ENCODE results near the gene RAB36. TPM values are rescaled to one million over a fixed set of nuclear protein-coding genes. Genes with fewer than 3 reads are reported as not detected.

Gene RAB36
- total RNA-seq, 2 experiments from 2014 or later: 0.27 to 0.31 TPM

DNA sequence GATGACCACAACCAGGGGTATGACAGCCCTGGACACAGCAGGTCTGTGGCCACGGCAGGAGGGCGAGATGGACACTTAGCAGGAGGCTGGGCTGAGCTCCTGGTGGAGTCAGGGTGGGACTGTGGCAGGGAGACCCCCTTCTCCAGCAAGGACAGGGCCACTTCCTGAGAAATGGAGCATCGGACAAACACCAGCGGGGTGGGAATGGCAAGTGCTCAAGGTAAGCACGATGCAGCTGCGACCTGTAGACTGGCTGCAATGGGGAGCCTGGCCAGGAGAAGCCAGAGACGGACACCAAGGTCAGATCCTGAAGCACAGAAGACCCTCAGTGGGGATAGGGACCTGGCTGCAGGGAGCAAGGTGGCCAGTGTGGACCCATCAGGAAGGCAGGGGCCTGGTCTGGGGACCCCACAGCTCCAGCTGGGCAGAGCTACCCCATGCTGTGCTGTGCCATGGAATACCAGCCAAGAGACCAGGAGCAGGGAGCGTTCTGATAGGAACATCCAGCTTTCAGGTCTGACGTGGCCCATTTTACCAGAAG, 32.7 kb upstream of the RAB36 start:
- ChIA-PET CTCF (interaction anchor here (1.9 to 2.9 kb wide), 2 partner anchors 11 to 16 kb away, joined by 4 to 11 read pairs; no protein-coding TSS in a partner anchor), POLR2A (no interaction called here)
- Mint-ChIP-seq H3K9me3 (no peaks in the 10 kb centered on the region), H3K27ac (no peak overlapping the region), H3K4me3 (no peak overlapping the region), H3K36me3 (ENCODE audit: low read depth) (no peaks in the 10 kb centered on the region), H3K27me3 (no peaks in the 10 kb centered on the region), H3K4me1 (no peaks in the 10 kb centered on the region)
- no peak for DNase-seq

- Mint-ChIP-seq H3K27me3 (no peaks in the 10 kb centered on the region), H3K9me3 (no peaks in the 10 kb centered on the region), H3K4me1 (no peaks in the 10 kb centered on the region), H3K27ac (no peak overlapping the region), H3K4me3 (no peak overlapping the region), H3K36me3 (ENCODE audit: low read depth) (no peaks in the 10 kb centered on the region)
- ChIA-PET POLR2A (no interaction called here), CTCF (interaction anchor here (1.9 to 2.9 kb wide), 2 partner anchors 11 to 15 kb away, joined by 4 to 11 read pairs; no protein-coding TSS in a partner anchor)
- DNase-seq: no peak
Measured at GRCh38 chr22:23113067-23113846, 32.0 kb upstream of the RAB36 start.

GRCh38 chr22:23113847-23114720, 31.2 kb upstream of the RAB36 start:
- no peak for DNase-seq
- no peak overlapping the region for H3K4me3 Mint-ChIP-seq
- no peaks in the 10 kb centered on the region for H3K9me3 Mint-ChIP-seq
- peaks cover 2% of the 10 kb centered on the region for H3K4me1 Mint-ChIP-seq
- ChIA-PET CTCF (interaction anchor here (1.9 to 2.9 kb wide), 2 partner anchors 10 to 14 kb away, joined by 4 to 11 read pairs; no protein-coding TSS in a partner anchor), POLR2A (no interaction called here)
- no peaks in the 10 kb centered on the region for H3K36me3 Mint-ChIP-seq (ENCODE audit: low read depth)
- no peaks in the 10 kb centered on the region for H3K27me3 Mint-ChIP-seq
- no peak overlapping the region for H3K27ac Mint-ChIP-seq

- no peak overlapping the region for H3K27ac Mint-ChIP-seq
- POLR2A ChIA-PET: no interaction called here
Measured at GRCh38 chr22:23114721-23115020, 30.6 kb upstream of the RAB36 start.

DNA sequence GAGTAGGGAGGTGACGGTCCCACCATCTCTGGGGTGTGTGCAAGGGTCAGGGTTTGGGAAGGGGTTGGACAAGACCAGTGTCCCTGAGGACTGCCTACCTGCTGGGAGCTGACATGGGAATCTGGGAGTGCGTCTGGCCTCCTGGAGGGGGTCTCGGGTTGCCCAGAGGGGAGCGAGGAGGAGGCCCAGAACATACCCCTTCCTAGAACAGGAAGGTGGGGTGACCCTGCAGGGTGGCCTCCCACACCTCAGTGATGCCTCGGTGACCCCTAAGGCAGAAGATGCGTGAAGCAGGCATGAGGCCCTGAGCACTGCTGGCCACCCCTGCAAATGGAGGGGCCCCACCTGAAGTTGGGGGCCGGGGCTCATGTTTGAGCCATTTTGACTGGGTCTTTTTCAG, 29.9 kb upstream of the RAB36 start:
- Mint-ChIP-seq H3K9me3 (peaks cover 3% of the 10 kb centered on the region), H3K4me1 (peaks cover 15% of the 10 kb centered on the region), H3K36me3 (ENCODE audit: low read depth) (peaks cover 6% of the 10 kb centered on the region), H3K27ac (peak overlapping the region; percentile 13), H3K27me3 (no peaks in the 10 kb centered on the region), H3K4me3 (no peak overlapping the region)
- ChIA-PET POLR2A (no interaction called here), CTCF (interaction anchor here (2.9 kb wide), 1 partner anchor 13 kb away, joined by 11 read pairs; no protein-coding TSS in a partner anchor)
- DNase-seq: no peak

More at GRCh38 chr22:23114721-23115020, 30.6 kb upstream of the RAB36 start:
- no peak overlapping the region for H3K4me3 Mint-ChIP-seq
- H3K9me3 Mint-ChIP-seq: peaks cover 3% of the 10 kb centered on the region
- H3K27me3 Mint-ChIP-seq: no peaks in the 10 kb centered on the region
- H3K36me3 Mint-ChIP-seq (ENCODE audit: low read depth): peaks cover 4% of the 10 kb centered on the region
- H3K4me1 Mint-ChIP-seq: peaks cover 8% of the 10 kb centered on the region
- DNase-seq: no peak
- CTCF ChIA-PET: interaction anchor here (2.9 kb wide), 1 partner anchor 14 kb away, joined by 11 read pairs; no protein-coding TSS in a partner anchor

DNA sequence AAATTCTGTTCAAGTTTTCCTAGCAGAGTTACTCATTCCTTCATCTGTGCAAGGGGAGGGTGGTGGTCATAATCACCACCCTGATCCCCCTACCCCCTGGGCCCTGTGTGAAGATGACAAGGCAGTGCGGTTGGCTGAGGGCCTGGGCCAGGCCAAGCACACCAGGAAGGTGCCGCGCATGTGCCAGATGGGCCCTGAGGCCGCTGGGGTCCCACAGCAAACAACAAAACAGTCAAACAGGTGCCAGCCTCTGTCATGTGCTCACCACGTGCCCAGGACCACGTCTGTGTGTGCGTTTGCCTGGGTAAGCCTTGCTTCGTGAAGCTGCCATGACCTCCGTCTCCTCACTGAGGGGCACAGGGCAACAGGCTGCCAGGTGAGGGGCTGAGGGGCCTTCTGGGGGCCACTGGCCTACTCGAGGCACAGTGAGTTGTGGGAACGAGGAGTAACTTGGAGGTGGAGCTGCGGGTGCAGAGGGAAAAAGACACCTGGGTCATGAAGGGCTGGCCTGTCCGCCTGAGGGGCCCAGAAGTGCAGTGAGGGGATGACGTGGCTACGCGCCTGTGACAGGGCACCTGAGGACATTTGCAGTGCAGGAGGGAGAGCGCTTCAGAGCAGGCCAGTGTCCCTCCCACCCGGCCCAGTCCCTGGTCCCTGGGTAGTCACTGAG, 29.3 kb upstream of the RAB36 start:
- peaks cover 18% of the 10 kb centered on the region for H3K4me1 Mint-ChIP-seq
- CTCF ChIA-PET: interaction anchor here (2.0 kb wide), 1 partner anchor 10 kb away, joined by 4 read pairs; no protein-coding TSS in a partner anchor
- H3K4me3 Mint-ChIP-seq: no peak overlapping the region
- POLR2A ChIA-PET: no interaction called here
- H3K27ac Mint-ChIP-seq: no peak overlapping the region
- peaks cover 6% of the 10 kb centered on the region for H3K36me3 Mint-ChIP-seq (ENCODE audit: low read depth)
- H3K27me3 Mint-ChIP-seq: no peaks in the 10 kb centered on the region
- no peak for DNase-seq
- peaks cover 3% of the 10 kb centered on the region for H3K9me3 Mint-ChIP-seq

DNA sequence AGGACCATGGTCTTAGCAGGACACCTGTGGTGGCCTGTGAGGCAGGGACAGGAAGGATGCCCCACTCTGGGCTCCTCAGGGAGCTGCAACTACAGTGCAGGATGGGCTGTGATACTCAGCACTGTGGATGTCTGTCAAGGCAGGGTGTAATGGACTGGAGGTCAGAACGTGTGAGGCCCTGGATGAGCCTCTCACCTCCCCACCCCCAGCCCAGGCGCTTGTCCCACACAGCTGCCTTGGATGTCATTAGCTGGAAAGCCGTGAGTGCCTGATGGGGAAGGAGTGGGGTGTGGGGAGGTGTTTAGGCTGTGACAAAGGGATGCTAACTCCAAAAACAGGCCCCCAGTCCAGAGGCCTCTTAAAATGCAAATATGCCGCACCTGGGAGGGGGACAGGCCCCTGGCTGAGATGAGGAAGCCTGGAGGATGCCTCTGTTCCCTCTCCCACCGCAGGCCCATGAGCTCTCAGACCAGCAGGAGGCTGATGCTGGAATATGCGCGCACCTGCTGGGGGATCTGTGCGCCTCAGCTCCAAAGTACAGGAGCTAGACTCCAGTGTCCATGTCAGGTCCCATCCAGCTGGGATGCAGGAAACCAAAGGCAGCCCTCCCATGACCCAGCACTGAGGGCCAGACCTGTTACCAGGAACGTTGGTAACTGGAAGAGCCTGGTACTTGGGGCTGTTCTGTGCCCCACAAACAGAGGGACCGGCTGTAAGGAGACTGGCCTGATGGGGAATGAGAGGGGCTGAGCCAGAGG, 28.6 kb upstream of the RAB36 start:
- Mint-ChIP-seq H3K27ac (no peak overlapping the region), H3K27me3 (no peaks in the 10 kb centered on the region), H3K9me3 (peaks cover 3% of the 10 kb centered on the region), H3K4me1 (peaks cover 18% of the 10 kb centered on the region), H3K4me3 (no peak overlapping the region), H3K36me3 (ENCODE audit: low read depth) (peaks cover 6% of the 10 kb centered on the region)
- POLR2A ChIA-PET: no interaction called here
- CTCF ChIA-PET: interaction anchor here (2.0 kb wide), 1 partner anchor 11 kb away, joined by 4 read pairs; no protein-coding TSS in a partner anchor
- no peak for DNase-seq

DNA sequence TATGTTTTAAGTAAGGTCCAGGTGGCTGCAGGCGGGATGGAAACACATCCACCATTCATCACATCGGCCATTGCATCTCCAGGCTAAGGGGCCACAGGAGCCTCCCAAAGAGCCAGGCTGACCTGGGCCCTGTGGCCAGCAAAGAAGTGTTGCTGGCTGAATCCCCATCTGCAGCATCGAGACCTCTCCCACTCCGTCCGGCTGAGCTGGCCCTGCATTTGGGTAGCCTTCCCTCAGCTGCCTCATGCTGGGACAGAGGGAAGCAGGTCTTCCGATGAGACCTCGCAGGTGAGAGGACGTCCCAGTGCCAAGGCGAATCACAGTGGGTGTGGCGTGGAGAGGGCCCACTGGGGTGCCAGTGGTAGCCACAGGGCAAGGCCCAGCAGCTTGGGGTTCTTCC, 28.0 kb upstream of the RAB36 start:
- ChIA-PET CTCF (interaction anchor here (0.7 to 2.0 kb wide), 2 partner anchors 12 to 52 kb away, joined by 3 to 4 read pairs; no protein-coding TSS in a partner anchor), POLR2A (no interaction called here)
- Mint-ChIP-seq H3K27me3 (no peaks in the 10 kb centered on the region), H3K4me3 (no peak overlapping the region), H3K27ac (no peak overlapping the region), H3K4me1 (peaks cover 18% of the 10 kb centered on the region), H3K9me3 (peaks cover 3% of the 10 kb centered on the region), H3K36me3 (ENCODE audit: low read depth) (peaks cover 6% of the 10 kb centered on the region)
- DNase-seq: no peak

DNA sequence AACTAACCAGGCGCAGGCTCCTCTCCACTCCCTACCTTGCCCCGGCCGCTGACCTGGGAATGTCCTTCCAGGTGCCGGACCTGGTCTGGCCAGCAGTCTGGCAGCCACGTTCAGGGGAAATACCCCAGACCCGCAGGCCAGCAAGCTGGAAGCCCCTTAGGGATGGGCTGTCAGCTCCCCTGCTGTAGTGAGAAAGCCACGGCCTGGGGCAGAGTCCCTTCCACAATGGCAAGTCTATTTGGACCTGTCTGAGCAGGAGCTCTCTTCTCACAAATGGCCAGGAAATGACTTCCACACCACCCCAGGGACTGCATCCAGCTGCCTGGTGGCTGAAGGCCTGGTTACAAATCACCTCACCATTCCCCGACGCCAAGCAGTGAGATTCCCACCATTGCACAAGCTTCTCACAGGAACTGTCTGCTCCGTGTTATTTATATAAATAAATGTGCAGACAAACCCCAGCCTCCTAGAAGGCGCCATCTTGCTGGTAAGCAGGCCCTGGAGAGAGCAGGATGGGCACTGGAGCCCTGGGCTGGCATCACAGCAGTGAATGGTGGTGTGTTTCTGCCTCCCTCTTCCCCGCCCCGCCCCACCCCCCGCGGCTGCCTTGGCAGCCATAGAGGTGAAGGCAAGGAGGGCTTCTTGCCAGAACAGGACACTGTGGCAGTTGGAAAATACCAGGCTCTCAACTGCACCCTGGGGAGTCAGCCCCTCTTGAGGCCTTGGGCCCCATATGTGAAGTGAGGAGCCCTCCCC, 27.2 kb upstream of the RAB36 start:
- Mint-ChIP-seq H3K27me3 (no peaks in the 10 kb centered on the region), H3K4me1 (peaks cover 18% of the 10 kb centered on the region), H3K9me3 (peaks cover 3% of the 10 kb centered on the region), H3K27ac (no peak overlapping the region), H3K36me3 (ENCODE audit: low read depth) (peaks cover 6% of the 10 kb centered on the region), H3K4me3 (no peak overlapping the region)
- ChIA-PET CTCF (interaction anchor here (0.7 to 2.0 kb wide), 3 partner anchors 9 to 51 kb away, joined by 3 to 4 read pairs (median 4); no protein-coding TSS in a partner anchor), POLR2A (no interaction called here)
- DNase-seq: no peak

- Mint-ChIP-seq H3K27ac (peak overlapping the region; percentile 84), H3K36me3 (ENCODE audit: low read depth) (peaks cover 6% of the 10 kb centered on the region), H3K4me1 (peaks cover 18% of the 10 kb centered on the region), H3K9me3 (peaks cover 3% of the 10 kb centered on the region), H3K27me3 (no peaks in the 10 kb centered on the region), H3K4me3 (no peak overlapping the region)
- POLR2A ChIA-PET: interaction anchor here (0.8 kb wide), 1 partner anchor 259 kb away, joined by 4 read pairs; no protein-coding TSS in a partner anchor
- DNase-seq: no peak
- CTCF ChIA-PET: interaction anchor here (0.6 to 1.8 kb wide), 6 partner anchors 10 to 391 kb away, joined by 3 to 4 read pairs (median 3); partner anchors contain the start of gene RSPH14
Measured at GRCh38 chr22:23118647-23119493, 26.4 kb upstream of the RAB36 start.
